ENCODE measurements around the gene TMEM163.

Gene TMEM163

GRCh38 chr2:134639265-134639664 is 79.5 kb downstream of the TMEM163 start:
- no peak for DNase-seq (ENCODE audit: low read depth)
- TF ChIP-seq CTCF (conservative IDR thresholded peaks at IDR 0.05; ENCODE audit: low read depth, low read length): no peak
- no peak overlapping the region for H3K4me3 ChIP-seq (ENCODE audit: low read depth, low read length)

- H3K4me3 ChIP-seq (ENCODE audit: low read depth, low read length): no peak overlapping the region
- TF ChIP-seq CTCF (conservative IDR thresholded peaks at IDR 0.05; ENCODE audit: low read depth, low read length): no peak
- DNase-seq (ENCODE audit: low read depth): no peak
Measured at GRCh38 chr2:134636714-134637113, 82.1 kb downstream of the TMEM163 start.

GRCh38 chr2:134634054-134634753 is 84.6 kb downstream of the TMEM163 start:
- DNase-seq (ENCODE audit: low read depth): no peak
- no peak for TF ChIP-seq CTCF (conservative IDR thresholded peaks at IDR 0.05; ENCODE audit: low read depth, low read length)
- H3K4me3 ChIP-seq (ENCODE audit: low read depth, low read length): no peak overlapping the region

GRCh38 chr2:134630504-134631159 is 88.2 kb downstream of the TMEM163 start:
- TF ChIP-seq CTCF (conservative IDR thresholded peaks at IDR 0.05; ENCODE audit: low read depth, low read length): no peak
- H3K4me3 ChIP-seq (ENCODE audit: low read depth, low read length): no peak overlapping the region
- DNase-seq (ENCODE audit: low read depth): no peak

DNA sequence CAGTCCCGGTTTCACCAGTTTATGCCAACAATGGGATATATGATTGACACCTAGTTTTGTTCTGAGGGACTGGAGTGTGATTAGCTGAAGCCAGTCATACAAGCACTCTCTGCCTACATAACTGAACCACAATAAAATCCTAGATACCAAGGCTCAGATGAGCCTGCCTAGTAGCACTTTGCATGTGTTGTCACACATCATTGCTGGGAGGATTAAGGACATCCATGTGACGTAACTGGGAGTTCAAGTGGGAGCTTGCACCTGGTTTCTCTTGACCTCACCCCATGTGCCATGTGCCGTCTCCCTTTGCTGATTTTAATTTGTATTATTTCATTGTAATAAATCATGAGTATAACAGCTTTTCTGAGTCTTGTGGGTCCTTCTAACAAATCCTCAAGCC is 90.3 kb downstream of the TMEM163 start:
- no peak for DNase-seq (ENCODE audit: low read depth)

DNA sequence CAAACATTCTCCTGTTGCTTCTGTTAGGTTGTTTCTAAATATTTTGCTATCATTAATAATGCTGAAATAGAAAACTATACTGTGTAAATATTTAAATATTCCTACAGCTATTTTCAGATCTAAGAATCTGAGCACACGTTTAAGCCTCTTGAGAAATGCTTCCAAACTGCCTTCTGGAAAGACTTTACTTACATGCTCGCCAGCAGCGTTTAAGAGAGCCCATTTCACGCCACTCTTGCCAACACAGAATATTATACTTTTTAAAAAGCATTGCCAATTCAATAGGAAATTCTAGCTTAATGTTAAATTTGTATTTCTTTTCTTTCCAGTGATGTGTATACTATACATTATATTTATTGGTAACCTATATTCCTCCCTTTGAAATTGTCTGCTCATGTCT is 92.0 kb downstream of the TMEM163 start:
- no peak for TF ChIP-seq CTCF (conservative IDR thresholded peaks at IDR 0.05; ENCODE audit: low read depth, low read length)
- no peak for DNase-seq (ENCODE audit: low read depth)
- no peak overlapping the region for H3K4me3 ChIP-seq (ENCODE audit: low read depth, low read length)

More for the DNA sequence above, 90.3 kb downstream of the TMEM163 start:
- no peak overlapping the region for H3K4me3 ChIP-seq (ENCODE audit: low read depth, low read length)
- no peak for TF ChIP-seq CTCF (conservative IDR thresholded peaks at IDR 0.05; ENCODE audit: low read depth, low read length)

DNA sequence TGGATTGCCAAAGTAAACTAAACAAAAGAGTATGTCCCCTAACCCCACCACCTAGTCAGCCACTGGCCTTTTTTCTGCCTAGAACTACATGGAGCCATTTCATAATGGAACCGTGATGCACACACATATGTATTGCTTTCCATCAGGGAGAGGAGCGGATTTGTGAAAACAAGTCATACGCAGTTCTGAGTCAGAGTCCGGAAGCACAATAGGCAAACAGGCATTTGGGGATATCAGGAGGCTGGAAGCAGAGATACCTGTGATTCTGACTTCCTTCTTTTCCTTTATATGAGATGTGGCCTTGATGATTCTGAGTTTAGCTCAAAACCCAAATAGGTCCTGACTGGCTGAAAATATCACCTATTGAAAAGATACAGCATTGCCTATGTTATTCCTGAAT is 93.5 kb downstream of the TMEM163 start:
- TF ChIP-seq CTCF (conservative IDR thresholded peaks at IDR 0.05; ENCODE audit: low read depth, low read length): no peak
- no peak overlapping the region for H3K4me3 ChIP-seq (ENCODE audit: low read depth, low read length)
- no peak for DNase-seq (ENCODE audit: low read depth)
